HG03159 (cell line): ENCODE data around the gene ADAMTS2.
"Not testable (repeated sequence)": the region's sequence is repeated elsewhere in the genome, so short reads cannot be mapped to it uniquely, and the experiment has no call there.

ENCODE experiments used
- ATAC-seq: cut with Tn5 transposase; IDR thresholded peaks from one replicate; pipeline ENCODE4 v1.9.1; 2021; ENCODE audit warnings: mild to moderate bottlenecking, moderate library complexity; ENCODE audit not compliant: unreplicated experiment

ADAMTS2 gene

GRCh38 chr5:179284751-179285631 lies 60.3 kb downstream of the ADAMTS2 start:
- ATAC-seq: no peak

- ATAC-seq: not testable (repeated sequence)
Measured at GRCh38 chr5:179283908-179284307, 61.4 kb downstream of the ADAMTS2 start.

- no peak for ATAC-seq
Measured at GRCh38 chr5:179281694-179282093, 63.6 kb downstream of the ADAMTS2 start.

GRCh38 chr5:179280095-179280490 lies 65.2 kb downstream of the ADAMTS2 start:
- ATAC-seq: no peak

- ATAC-seq: no peak
Measured at GRCh38 chr5:179279347-179280094, 65.7 kb downstream of the ADAMTS2 start.

- ATAC-seq: no peak
Measured at GRCh38 chr5:179278546-179278945, 66.7 kb downstream of the ADAMTS2 start.

- ATAC-seq: no peak
Measured at GRCh38 chr5:179278119-179278518, 67.1 kb downstream of the ADAMTS2 start.

- no peak for ATAC-seq
Measured at GRCh38 chr5:179276838-179277395, 68.3 kb downstream of the ADAMTS2 start.

- ATAC-seq: no peak
Measured at GRCh38 chr5:179275941-179276837, 69.1 kb downstream of the ADAMTS2 start.

GRCh38 chr5:179275381-179275878 lies 69.8 kb downstream of the ADAMTS2 start:
- no peak for ATAC-seq

GRCh38 chr5:179274321-179275315 lies 70.6 kb downstream of the ADAMTS2 start:
- no peak for ATAC-seq

- ATAC-seq: no peak
Measured at GRCh38 chr5:179273441-179274145, 71.7 kb downstream of the ADAMTS2 start.

GRCh38 chr5:179273073-179273435 lies 72.2 kb downstream of the ADAMTS2 start:
- no peak for ATAC-seq

GRCh38 chr5:179272326-179273072 lies 72.8 kb downstream of the ADAMTS2 start:
- no peak for ATAC-seq

GRCh38 chr5:179271821-179272325 lies 73.4 kb downstream of the ADAMTS2 start:
- ATAC-seq: no peak

GRCh38 chr5:179271428-179271734 lies 73.9 kb downstream of the ADAMTS2 start:
- ATAC-seq: no peak

GRCh38 chr5:179270581-179271427 lies 74.5 kb downstream of the ADAMTS2 start:
- no peak for ATAC-seq
